ENCODE data around the gene IFT122.

Gene IFT122

GRCh38 chr3:129560911-129561594 lies 121.0 kb downstream of the IFT122 start:
- peaks cover 3% of the 10 kb centered on the region for H3K27me3 Mint-ChIP-seq (ENCODE audit: low read depth)
- peak overlapping the region; percentile 0 to 7 (median 6) for H3K4me3 Mint-ChIP-seq
- peak overlapping the region; percentile 89 to 95 (median 93) for H3K27ac Mint-ChIP-seq
- H3K9me3 Mint-ChIP-seq: no peaks in the 10 kb centered on the region
- H3K36me3 Mint-ChIP-seq (ENCODE audit: low read depth): peaks cover 16% of the 10 kb centered on the region
- no peak for TF ChIP-seq CTCF (IDR thresholded peaks at IDR 0.05; ENCODE audit: unreplicated experiment in 3 of 3)
- peaks cover 38% of the 10 kb centered on the region for H3K4me1 Mint-ChIP-seq

- H3K4me3 Mint-ChIP-seq: no peak overlapping the region
- no peak overlapping the region for H3K27ac Mint-ChIP-seq
- H3K36me3 Mint-ChIP-seq (ENCODE audit: low read depth): peaks cover 16% of the 10 kb centered on the region
- no peaks in the 10 kb centered on the region for H3K9me3 Mint-ChIP-seq
- no peaks in the 10 kb centered on the region for H3K27me3 Mint-ChIP-seq (ENCODE audit: low read depth)
- TF ChIP-seq CTCF (IDR thresholded peaks at IDR 0.05; ENCODE audit: unreplicated experiment in 3 of 3): no peak
- H3K4me1 Mint-ChIP-seq: peaks cover 41% of the 10 kb centered on the region
These were observed 121.7 kb downstream of the IFT122 start for GRCh38 chr3:129561619-129562248.

GRCh38 chr3:129562803-129563202 lies 122.8 kb downstream of the IFT122 start:
- H3K36me3 Mint-ChIP-seq (ENCODE audit: low read depth): peaks cover 8% of the 10 kb centered on the region
- peaks cover 38% of the 10 kb centered on the region for H3K4me1 Mint-ChIP-seq
- H3K27ac Mint-ChIP-seq: peak overlapping the region in 1 of 3 experiments; percentile 84
- no peak overlapping the region for H3K4me3 Mint-ChIP-seq
- H3K27me3 Mint-ChIP-seq (ENCODE audit: low read depth): no peaks in the 10 kb centered on the region
- no peak for TF ChIP-seq CTCF (IDR thresholded peaks at IDR 0.05; ENCODE audit: unreplicated experiment in 3 of 3)
- no peaks in the 10 kb centered on the region for H3K9me3 Mint-ChIP-seq

- peaks cover 7% of the 10 kb centered on the region for H3K36me3 Mint-ChIP-seq (ENCODE audit: low read depth)
- no peaks in the 10 kb centered on the region for H3K27me3 Mint-ChIP-seq (ENCODE audit: low read depth)
These were observed 123.3 kb downstream of the IFT122 start for GRCh38 chr3:129563332-129563731.

GRCh38 chr3:129563850-129564535 lies 124.0 kb downstream of the IFT122 start:
- Mint-ChIP-seq H3K36me3 (ENCODE audit: low read depth) (peaks cover 7% of the 10 kb centered on the region), H3K27me3 (ENCODE audit: low read depth) (no peaks in the 10 kb centered on the region), H3K9me3 (no peaks in the 10 kb centered on the region), H3K4me3 (no peak overlapping the region), H3K27ac (peak overlapping the region in 2 of 3 experiments; percentile 79 to 84), H3K4me1 (peaks cover 37% of the 10 kb centered on the region)
- TF ChIP-seq CTCF (IDR thresholded peaks at IDR 0.05; ENCODE audit: unreplicated experiment in 3 of 3): no peak

More at GRCh38 chr3:129563332-129563731, 123.3 kb downstream of the IFT122 start:
- no peak overlapping the region for H3K4me3 Mint-ChIP-seq
- peaks cover 37% of the 10 kb centered on the region for H3K4me1 Mint-ChIP-seq
- peak overlapping the region in 2 of 3 experiments; percentile 79 to 84 for H3K27ac Mint-ChIP-seq
- no peak for TF ChIP-seq CTCF (IDR thresholded peaks at IDR 0.05; ENCODE audit: unreplicated experiment in 3 of 3)
- no peaks in the 10 kb centered on the region for H3K9me3 Mint-ChIP-seq

Data from nephron (organoid).